GM10266 (cell line): ENCODE data around the gene RAB11FIP5.

Experiments used
- DNase-seq: peaks from one replicate; pipeline ENCODE4 v3.0.0; 2012; ENCODE audit errors: extremely low spot score
- CTCF ChIP-seq: IDR thresholded peaks from 2 replicates; pipeline ENCODE4 v1.5.1; 2012; ENCODE audit warnings: mild to moderate bottlenecking, low read depth; ENCODE audit not compliant: control insufficient read depth, insufficient read depth; ENCODE audit errors: missing control alignments

RAB11FIP5 gene

DNA sequence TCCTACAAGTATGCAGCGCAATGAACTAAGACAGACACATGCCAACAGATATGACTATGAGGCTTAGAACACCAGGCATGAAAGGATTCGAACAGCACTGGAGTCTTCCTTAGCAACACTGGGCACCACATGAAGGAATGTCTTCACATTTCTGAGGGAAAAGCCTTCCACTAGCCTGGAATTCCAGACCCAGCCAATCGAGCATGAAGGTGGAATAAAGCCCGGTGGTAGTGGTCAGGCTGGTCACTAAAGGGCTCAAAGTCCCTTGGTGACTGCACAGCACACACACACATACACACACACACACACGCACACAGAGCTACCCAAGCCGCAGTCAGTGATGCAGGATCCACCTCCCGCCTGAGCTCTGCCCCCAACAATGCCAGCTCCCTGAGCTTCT, 21.6 kb downstream of the RAB11FIP5 start:
- no peak for TF ChIP-seq CTCF
- DNase-seq = no peak

DNA sequence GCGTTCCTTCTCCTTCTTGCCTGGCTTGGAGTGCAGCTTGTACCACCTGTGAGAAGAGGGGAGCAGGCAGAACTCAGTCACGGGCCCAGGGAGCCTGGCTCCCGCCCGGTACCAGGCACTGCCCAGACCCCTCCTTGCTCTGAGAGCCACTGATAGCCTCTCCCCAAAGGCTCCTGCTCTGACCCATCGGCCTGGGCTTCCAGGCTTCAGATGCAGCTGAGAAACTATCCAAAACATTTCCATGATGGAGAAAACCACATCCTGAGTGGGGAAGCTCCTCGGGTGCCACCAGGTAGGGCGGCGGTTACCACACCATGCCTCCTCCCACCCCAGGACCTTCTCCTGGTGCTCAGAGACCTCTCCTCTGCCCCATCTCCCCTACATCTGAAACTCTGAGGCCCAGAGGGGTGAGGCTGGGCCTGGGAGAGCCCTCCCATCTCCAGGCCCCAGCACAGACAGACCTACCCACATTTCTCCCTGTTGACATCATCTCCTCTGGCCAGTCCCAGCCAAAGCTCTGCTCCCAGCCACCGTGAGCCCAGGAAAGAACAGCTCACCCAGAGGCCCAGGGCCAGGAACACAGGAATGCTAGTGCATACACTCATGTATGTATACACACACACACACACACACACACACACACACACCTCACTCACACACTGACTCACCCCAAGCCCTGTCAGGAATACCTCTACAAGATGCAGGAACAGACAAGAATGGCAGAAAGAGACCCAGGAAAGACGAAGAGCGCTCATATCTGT, 23.3 kb downstream of the RAB11FIP5 start:
- no peak for DNase-seq
- TF ChIP-seq CTCF = no peak

DNA sequence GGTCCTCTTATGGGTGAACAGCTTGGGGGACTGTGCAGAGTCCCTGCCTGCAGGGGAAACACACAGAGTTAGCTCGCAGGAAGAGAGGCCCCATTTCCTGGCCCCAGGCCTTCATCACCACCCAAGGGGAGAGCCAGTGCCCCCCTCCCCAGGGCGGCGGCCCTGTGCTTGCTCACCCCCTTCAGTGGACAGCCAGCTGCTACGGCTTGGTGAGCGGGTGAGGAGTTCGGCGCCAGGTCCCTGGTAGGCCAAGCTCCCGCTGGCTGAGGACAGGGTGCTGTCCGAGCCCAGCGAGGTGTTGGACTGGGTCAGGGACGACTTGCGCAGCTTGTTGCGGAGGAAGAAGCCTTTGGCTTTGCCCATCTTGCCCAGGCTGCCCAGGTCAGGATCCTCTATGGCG, 24.0 kb downstream of the RAB11FIP5 start:
- DNase-seq = no peak
- no peak for TF ChIP-seq CTCF

DNA sequence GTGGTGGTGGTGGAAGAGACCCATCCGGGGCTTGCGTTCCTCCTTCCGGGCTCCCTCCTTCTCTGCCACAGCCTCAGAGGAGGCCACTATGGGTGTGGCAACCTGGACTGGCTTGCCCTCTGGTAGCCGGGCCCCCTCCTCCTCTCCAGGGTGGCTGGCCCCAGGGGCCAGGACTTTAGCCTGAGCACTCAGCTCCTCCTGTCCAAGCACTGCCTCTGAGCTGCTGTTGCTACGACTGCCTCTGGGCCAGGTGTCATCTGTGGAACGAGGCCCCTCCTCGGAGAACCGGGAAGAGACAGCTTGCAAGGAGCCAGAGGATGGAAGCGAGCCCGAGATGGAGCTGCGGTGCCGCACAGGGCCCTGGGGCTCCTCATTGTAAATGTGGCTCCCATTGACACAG, 24.5 kb downstream of the RAB11FIP5 start:
- DNase-seq = no peak
- no peak for TF ChIP-seq CTCF

- DNase-seq = no peak
- no peak for TF ChIP-seq CTCF
Observed at GRCh38 chr2:73087311-73087710, 25.4 kb downstream of the RAB11FIP5 start.

- peak; percentile 86 for DNase-seq
- TF ChIP-seq CTCF = peak; percentile 90
Observed at GRCh38 chr2:73085691-73086090, 27.1 kb downstream of the RAB11FIP5 start.

DNA sequence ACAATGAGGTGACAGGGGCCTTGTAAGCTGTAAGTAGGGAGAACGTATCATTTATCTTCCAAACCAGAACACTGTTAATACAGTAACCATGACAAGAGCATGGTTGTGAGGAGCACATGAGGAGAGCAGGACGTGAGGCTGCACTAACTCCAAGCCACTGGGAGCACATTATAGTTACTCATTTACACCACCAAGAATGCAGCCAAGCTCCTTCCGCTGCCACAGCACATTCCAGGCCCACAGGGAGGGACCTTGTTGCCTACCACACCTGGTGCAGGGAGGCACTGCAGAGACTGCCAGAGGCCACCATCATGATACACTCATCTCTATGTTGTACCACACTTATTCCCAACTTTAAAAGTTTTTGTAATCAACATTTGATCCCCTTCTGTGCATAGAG, 27.8 kb downstream of the RAB11FIP5 start:
- no peak for TF ChIP-seq CTCF
- no peak for DNase-seq
